OCI-LY1 (cell line): ENCODE data around the gene TNFRSF12A.

Experiments
- H2AFZ ChIP-seq: fragments of 200-600 bp; sonication (generic), shearing (Covaris generic); 2 replicates; pipeline ENCODE4 v1.6.0; 2014; ENCODE audit warnings: antibody characterized with exemption, mild to moderate bottlenecking, low read length
- H3F3A ChIP-seq: fragments of 200-600 bp; sonication (generic), shearing (Covaris generic); 2 replicates; pipeline ENCODE4 v1.6.0; 2014; ENCODE audit warnings: mild to moderate bottlenecking, antibody characterized with exemption, low read length, moderate library complexity; ENCODE audit not compliant: insufficient read depth
- H3K27ac ChIP-seq: fragments of 200-600 bp; sonication (generic); 2 replicates; pipeline ENCODE4 v1.5.1; 2014; ENCODE audit warnings: low read length, mixed run types, mild to moderate bottlenecking, low read depth; ENCODE audit not compliant: poor library complexity, severe bottlenecking
- H3K27me3 ChIP-seq: fragments of 200-600 bp; sonication (generic); 2 replicates; pipeline ENCODE4 v1.6.0; 2014; ENCODE audit warnings: antibody characterized with exemption, mild to moderate bottlenecking, low read length, moderate library complexity; ENCODE audit not compliant: insufficient read depth
- H3K36me3 ChIP-seq: fragments of 200-600 bp; sonication (generic); 2 replicates; pipeline ENCODE4 v1.6.1; 2014; ENCODE audit warnings: mild to moderate bottlenecking, antibody characterized with exemption, low read length, moderate library complexity, mixed read lengths; ENCODE audit not compliant: insufficient read depth
- H3K4me1 ChIP-seq: fragments of 200-600 bp; sonication (generic); 2 replicates; pipeline ENCODE4 v1.5.1; 2014; ENCODE audit warnings: mild to moderate bottlenecking, low read length, moderate library complexity; ENCODE audit not compliant: insufficient read depth, severe bottlenecking
- H3K4me2 ChIP-seq: fragments of 200-600 bp; sonication (generic), shearing (Covaris generic); 2 replicates; pipeline ENCODE4 v1.6.1; 2014; ENCODE audit warnings: low read length
- H3K4me3 ChIP-seq: fragments of 200-600 bp; sonication (generic); 2 replicates; pipeline ENCODE4 v1.5.1; 2014; ENCODE audit warnings: low read length, low read depth, mild to moderate bottlenecking, mixed read lengths; ENCODE audit not compliant: poor library complexity, severe bottlenecking
- H3K79me2 ChIP-seq: fragments of 200-600 bp; shearing (Covaris generic); 2 replicates; pipeline ENCODE4 v1.6.1; 2016; ENCODE audit warnings: mixed run types, low read length, mixed read lengths; ENCODE audit not compliant: insufficient read depth
- H3K9ac ChIP-seq: fragments of 200-600 bp; sonication (generic), shearing (Covaris generic); 2 replicates; pipeline ENCODE4 v1.6.1; 2014; ENCODE audit warnings: mild to moderate bottlenecking, low read length, mixed read lengths
- H3K9me2 ChIP-seq: fragments of 200-600 bp; sonication (generic), shearing (Covaris generic); 2 replicates; pipeline ENCODE4 v1.6.1; 2014; ENCODE audit warnings: low read depth, mild to moderate bottlenecking, low read length, mixed read lengths
- H3K9me3 ChIP-seq: fragments of 200-600 bp; shearing (Covaris generic); 2 replicates; pipeline ENCODE4 v1.6.1; 2014; ENCODE audit warnings: low read length, mixed read lengths
- H4K20me1 ChIP-seq: fragments of 200-600 bp; sonication (generic), shearing (Covaris generic); 2 replicates; pipeline ENCODE4 v1.6.0; 2016; ENCODE audit warnings: mild to moderate bottlenecking, low read length; ENCODE audit not compliant: insufficient read depth
- CTCF ChIP-seq: fragments of 200-600 bp; sonication (generic), shearing (Covaris generic); IDR thresholded peaks from 2 replicates; pipeline ENCODE4 v1.5.1; 2017; ENCODE audit warnings: mild to moderate bottlenecking, antibody characterized with exemption, low read length, moderate library complexity, mixed read lengths
- EZH2 ChIP-seq: fragments of 200-600 bp; sonication (generic), shearing (Covaris generic); IDR thresholded peaks from 2 replicates; pipeline ENCODE4 v1.8.0; 2017; ENCODE audit warnings: borderline replicate concordance, mixed run types, mild to moderate bottlenecking, antibody characterized with exemption, low read length, moderate library complexity, mixed read lengths

The TNFRSF12A gene

GRCh38 chr16:3027489-3027795 lies 7.3 kb downstream of the TNFRSF12A start:
- no peaks in the 10 kb centered on the region for H3F3A ChIP-seq
- H3K4me2 ChIP-seq: no peak overlapping the region
- H3K27ac ChIP-seq: no peak overlapping the region
- no peaks in the 10 kb centered on the region for H4K20me1 ChIP-seq
- peaks cover 11% of the 10 kb centered on the region for H3K36me3 ChIP-seq
- no peak overlapping the region for H2AFZ ChIP-seq
- H3K9ac ChIP-seq: no peak overlapping the region
- H3K9me2 ChIP-seq: no peaks in the 10 kb centered on the region
- H3K27me3 ChIP-seq: peaks cover 9% of the 10 kb centered on the region
- no peak for TF ChIP-seq EZH2
- no peaks in the 10 kb centered on the region for H3K79me2 ChIP-seq
- H3K4me3 ChIP-seq: no peak overlapping the region
- peaks cover 17% of the 10 kb centered on the region for H3K4me1 ChIP-seq
- no peaks in the 10 kb centered on the region for H3K9me3 ChIP-seq

GRCh38 chr16:3027983-3028715 lies 8.0 kb downstream of the TNFRSF12A start:
- H2AFZ ChIP-seq: no peak overlapping the region

DNA sequence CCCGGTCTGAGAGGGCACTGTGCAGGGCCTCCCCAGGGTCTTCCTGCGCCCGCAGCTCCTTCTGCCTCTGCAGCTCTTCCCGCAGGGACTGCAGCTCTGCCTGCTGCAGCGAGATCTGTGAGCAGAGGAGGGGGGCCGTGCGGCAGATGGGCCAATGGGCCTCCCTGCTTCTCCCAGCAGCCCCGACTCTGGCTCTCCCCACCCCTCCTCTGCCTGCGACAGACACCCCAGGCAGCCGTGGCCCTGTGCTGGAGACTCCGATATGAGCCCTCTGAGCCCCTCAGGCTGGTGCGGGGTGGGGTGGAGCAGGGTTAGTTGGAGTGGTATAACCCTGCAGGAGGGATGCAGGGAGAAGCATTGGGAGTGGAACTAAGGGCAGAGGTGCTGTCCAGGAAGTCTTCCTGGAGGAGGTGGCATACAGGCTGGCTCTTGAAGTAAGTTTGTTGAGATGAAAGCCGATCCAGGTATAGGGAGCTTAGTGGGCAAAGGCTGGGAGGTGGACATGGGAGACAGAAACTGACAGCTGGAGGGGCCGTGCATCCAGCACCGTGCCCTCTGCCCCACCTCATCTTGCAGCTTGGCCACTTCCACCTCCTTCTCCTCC lies 8.7 kb downstream of the TNFRSF12A start:
- Histone ChIP-seq H4K20me1 (no peaks in the 10 kb centered on the region), H3F3A (no peaks in the 10 kb centered on the region), H3K79me2 (no peaks in the 10 kb centered on the region), H2AFZ (no peak overlapping the region), H3K4me3 (no peak overlapping the region), H3K27me3 (peaks cover 12% of the 10 kb centered on the region), H3K36me3 (peaks cover 11% of the 10 kb centered on the region), H3K9ac (no peak overlapping the region), H3K4me1 (peaks cover 4% of the 10 kb centered on the region), H3K27ac (no peak overlapping the region), H3K9me3 (no peaks in the 10 kb centered on the region), H3K4me2 (no peak overlapping the region), H3K9me2 (no peaks in the 10 kb centered on the region)
- TF ChIP-seq CTCF (no peak), EZH2 (no peak)

More at GRCh38 chr16:3027983-3028715, 8.0 kb downstream of the TNFRSF12A start:
- peaks cover 10% of the 10 kb centered on the region for H3K4me1 ChIP-seq
- no peak overlapping the region for H3K27ac ChIP-seq
- TF ChIP-seq EZH2: no peak
- peak; percentile 66 for TF ChIP-seq CTCF
- peaks cover 12% of the 10 kb centered on the region for H3K27me3 ChIP-seq
- H3K36me3 ChIP-seq: peaks cover 11% of the 10 kb centered on the region
- H3K4me2 ChIP-seq: peak overlapping the region; percentile 52
- H3K9me2 ChIP-seq: no peaks in the 10 kb centered on the region
- H3K79me2 ChIP-seq: no peaks in the 10 kb centered on the region
- no peaks in the 10 kb centered on the region for H3K9me3 ChIP-seq
- H3F3A ChIP-seq: no peaks in the 10 kb centered on the region
- H3K4me3 ChIP-seq: peak overlapping the region; percentile 26
- H4K20me1 ChIP-seq: no peaks in the 10 kb centered on the region
- H3K9ac ChIP-seq: no peak overlapping the region
